Measurements from ENCODE around the gene NLRP6. TPM values are rescaled to one million over a fixed set of nuclear protein-coding genes. Genes with fewer than 3 reads are reported as not detected.
"Not testable (repeated sequence)": the region's sequence is repeated elsewhere in the genome, so short reads cannot be mapped to it uniquely, and the experiment has no call there.

The NLRP6 gene
- total RNA-seq, 2 donors from 2014 or later = 0.26 to 1.2 TPM

DNA sequence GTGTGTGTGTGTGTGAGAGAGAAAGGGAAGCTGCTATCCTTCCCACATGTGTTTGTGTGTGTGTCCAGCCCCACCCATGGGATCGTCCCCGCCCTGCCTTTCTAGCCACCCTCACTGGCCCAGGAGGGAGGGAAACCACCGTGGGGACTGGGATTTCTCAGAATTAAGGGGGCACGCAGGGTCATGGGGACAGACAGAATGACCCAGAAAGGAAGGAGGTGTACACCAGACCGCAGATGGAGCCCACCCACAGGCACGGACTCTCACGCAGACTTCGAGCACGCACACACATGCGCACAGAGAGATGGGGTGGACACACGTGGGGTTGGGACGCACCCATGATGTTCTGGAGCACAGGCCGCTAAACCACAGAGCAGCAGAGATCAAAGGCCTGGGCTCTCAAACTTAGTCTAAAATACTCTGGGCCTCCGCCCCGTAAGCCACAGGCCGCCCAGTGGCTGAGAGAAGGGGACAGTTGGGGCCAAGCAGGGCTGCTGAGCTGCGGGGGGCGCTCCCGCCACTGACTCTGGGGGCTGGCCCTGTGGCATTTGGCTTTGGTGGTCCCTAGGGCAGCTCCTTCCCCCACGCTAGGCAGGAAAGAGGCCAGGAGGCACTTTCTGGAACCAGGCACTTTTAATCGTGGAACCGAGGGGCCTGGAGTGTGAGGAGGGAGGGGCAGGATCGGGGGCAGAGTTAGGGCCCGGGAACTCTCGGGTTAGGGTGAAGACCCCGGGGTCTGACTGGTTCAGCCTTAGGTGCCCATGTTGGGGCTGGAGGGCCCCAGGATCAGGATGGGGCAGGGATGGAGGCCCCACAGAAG is 19.6 kb downstream of the NLRP6 start:
- Mint-ChIP-seq H3K4me3 (peak overlapping the region; percentile 66), H3K36me3 (no peaks in the 10 kb centered on the region), H3K27ac (peak overlapping the region; percentile 56 to 57), H3K4me1 (ENCODE audit: low read depth in 2 of 2) (peaks cover 11 to 12% of the 10 kb centered on the region in 2 donors), H3K27me3 (no peaks in the 10 kb centered on the region), H3K9me3 (no peaks in the 10 kb centered on the region)
- peak; percentile 74 to 76 for ATAC-seq
- DNase-seq (ENCODE audit: low spot score) = peak; percentile 52

DNA sequence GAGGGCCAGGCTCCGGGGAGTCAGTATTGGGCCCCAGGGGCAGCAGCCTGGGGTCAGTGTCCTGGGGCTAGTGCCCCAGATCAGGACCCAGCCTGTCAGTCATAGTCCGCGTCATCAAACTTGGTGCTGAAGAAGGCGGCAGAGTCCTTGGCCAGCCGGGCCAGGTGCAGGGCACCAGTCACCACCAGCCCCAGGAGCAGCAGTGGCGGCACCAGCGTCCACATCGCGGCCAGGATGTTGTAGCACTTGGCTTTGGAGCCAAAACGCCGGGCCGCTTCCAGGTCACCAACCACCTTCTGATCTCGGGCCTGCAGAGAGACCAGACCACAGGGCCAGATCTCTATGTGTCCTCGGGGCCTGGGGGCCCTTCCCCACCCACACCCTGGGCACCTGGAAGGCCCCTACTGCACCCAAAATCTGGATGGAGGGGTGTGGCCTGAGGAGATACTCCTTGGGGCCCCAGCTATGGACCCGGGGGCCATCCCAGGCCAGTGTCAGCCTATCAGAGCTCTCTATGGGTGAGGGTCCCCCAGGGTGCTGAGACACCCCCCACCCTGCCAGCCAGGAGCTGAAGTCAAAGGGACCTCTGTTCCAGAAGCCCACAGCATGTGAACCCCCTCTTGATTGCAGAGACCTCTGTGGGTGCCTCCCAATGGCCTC is 20.3 kb downstream of the NLRP6 start:
- Mint-ChIP-seq H3K36me3 (no peaks in the 10 kb centered on the region), H3K9me3 (no peaks in the 10 kb centered on the region), H3K27ac (no peak overlapping the region), H3K4me1 (ENCODE audit: low read depth in 2 of 2) (peaks cover 13 to 16% of the 10 kb centered on the region in 2 donors), H3K4me3 (no peak overlapping the region), H3K27me3 (peaks cover 0 to 2% of the 10 kb centered on the region in 2 donors)
- DNase-seq (ENCODE audit: low spot score) (peak; percentile 44), ATAC-seq (no peak)

DNA sequence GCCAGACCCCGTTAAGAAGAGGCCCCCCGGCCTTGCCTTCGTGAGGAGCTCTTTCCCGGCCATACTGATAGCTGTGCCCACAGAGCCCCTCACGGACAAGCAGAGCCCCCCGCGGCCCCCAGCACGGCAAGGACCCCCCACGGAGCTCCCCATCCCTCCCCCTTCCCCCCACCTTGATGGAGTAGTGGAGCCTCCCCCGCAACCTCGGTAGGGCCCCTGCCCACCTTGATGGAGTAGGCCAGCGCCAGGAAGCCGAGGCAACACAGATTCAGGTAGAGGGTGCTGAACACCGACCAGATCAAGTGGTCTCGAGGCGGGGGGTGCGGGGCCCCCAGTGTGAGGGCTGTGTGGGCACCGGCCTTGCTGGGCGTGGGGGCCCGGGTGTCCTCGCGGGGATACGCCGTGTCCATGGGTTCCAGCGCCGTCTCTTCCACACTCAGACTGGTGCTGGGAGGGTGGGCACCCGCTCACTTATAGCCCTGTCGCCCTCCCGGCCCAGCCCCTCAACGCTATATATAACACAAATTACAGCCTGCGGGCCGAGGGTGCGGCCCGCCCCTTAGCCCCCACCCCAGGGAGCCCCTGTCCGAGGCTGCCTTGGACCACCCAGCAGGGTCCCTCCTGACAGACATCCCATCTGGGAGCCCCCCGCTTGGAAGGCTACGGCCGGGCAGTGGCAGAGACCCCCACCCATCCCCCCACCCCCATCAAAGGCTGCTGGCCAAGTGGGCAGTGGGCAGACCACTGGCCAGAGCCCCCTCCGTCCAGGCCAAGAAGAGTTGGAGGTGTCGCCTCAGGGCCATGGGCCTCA is 21.1 kb downstream of the NLRP6 start, which contains the start of gene IFITM5:
Gene IFITM5 (minus strand): TSS at position 446 of the 811 bp plus-strand sequence. CDS start 36 bp downstream, at position 410.
- Mint-ChIP-seq H3K4me3 (no peak within 1 kb of the TSS), H3K27ac (no peak within 1 kb of the TSS), H3K4me1 (ENCODE audit: low read depth in 2 of 2) (peaks cover 13 to 16% of the 10 kb centered on the region in 2 donors), H3K27me3 (peaks cover 0 to 2% of the 10 kb centered on the region in 2 donors), H3K36me3 (no peaks in the 10 kb centered on the region), H3K9me3 (no peaks in the 10 kb centered on the region)
- DNase-seq (ENCODE audit: low spot score) (peak; percentile 34), ATAC-seq (no peak)

DNA sequence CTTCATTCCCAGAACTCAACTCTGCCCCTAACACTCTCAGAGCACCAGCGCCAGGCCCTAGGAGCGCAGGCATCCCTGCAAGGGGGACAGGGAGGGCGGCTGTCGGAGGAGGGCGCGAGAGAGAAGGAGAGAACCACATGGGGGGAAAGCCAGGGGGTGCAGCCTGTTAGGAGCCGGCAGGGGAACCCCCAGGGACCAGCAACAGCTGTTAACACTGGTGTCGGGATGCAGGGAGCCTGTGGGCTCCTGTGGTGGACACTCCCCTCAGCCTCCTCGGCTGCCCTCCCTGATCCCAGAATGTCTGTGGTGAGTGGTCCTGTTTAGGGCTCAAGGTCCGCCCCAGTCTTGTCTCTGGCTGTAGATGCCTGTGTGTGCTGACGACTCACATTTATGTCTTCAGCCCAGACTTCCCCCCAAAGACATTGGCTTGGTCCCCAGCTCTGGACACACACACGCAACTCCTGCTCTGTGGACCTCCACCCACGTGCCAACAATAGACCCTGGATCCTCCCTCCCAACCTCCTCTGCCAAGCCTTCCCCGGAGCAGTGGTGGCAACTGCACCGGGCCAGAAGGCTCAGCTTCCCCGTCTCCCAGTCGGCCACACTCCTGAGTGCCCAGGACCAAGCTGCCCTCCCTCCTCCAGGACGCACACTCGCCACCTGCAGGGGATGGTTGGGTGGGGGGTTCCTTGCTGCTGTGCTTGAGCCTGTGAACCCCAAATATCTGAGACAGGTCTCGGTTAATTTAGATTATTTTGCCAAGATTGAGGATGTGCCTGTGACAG is 21.9 kb downstream of the NLRP6 start:
- Mint-ChIP-seq H3K27me3 (peaks cover 0 to 2% of the 10 kb centered on the region in 2 donors), H3K4me3 (no peak overlapping the region), H3K9me3 (no peaks in the 10 kb centered on the region), H3K36me3 (no peaks in the 10 kb centered on the region), H3K27ac (no peak overlapping the region), H3K4me1 (ENCODE audit: low read depth in 2 of 2) (peaks cover 13 to 16% of the 10 kb centered on the region in 2 donors)
- ATAC-seq (no peak), DNase-seq (ENCODE audit: low spot score) (no peak)

DNA sequence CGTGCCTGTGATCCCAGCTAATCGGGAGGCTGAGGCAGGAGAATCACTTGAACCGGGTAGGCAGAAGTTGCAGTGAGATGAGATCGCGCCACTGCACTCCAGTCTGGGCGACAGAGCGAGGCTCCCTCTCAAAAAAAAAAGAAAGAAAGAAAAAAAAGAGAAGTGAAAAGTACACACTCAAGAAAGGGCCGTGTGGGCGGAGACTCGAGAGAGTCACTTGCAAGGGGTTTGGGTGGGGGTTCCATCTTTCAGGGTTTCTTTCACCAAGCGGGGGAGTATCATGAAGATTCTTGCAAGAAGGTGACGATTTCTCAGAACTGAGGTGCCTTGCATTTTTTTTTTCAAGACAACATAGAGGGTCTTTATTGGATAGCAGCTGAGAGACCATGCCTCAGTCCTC is 25.2 kb downstream of the NLRP6 start:
- H3K9me3 Mint-ChIP-seq = no peaks in the 10 kb centered on the region
- DNase-seq (ENCODE audit: low spot score) (no peak), ATAC-seq (no peak)
- H3K27me3 Mint-ChIP-seq = peaks cover 0 to 2% of the 10 kb centered on the region in 2 donors
- no peaks in the 10 kb centered on the region for H3K36me3 Mint-ChIP-seq
- H3K27ac Mint-ChIP-seq = peak overlapping the region; percentile 6 to 37
- peaks cover 19 to 20% of the 10 kb centered on the region in 2 donors for H3K4me1 Mint-ChIP-seq (ENCODE audit: low read depth in 2 of 2)
- H3K4me3 Mint-ChIP-seq = no peak overlapping the region

DNA sequence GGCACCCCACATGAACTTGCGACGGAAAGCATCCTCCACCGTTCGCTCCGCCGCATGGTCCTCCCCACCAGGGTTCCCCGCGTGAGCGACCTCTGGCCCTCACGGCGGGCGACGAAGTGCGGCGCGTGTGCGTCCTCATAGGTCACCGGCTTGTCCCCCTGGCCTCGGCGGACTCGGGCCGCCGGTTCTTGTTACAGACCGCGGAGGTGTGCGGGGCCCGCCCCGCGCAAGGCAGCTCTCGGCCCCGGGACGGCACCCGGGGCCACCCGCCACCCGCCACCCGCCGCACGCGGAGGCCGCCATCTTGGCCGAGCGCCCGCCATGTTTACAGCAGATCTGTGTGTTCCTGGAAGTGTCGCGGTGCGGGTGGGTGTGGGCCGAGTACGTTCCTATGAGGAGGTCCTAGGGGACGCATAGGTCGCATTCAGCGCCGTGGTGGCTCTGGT is 25.9 kb downstream of the NLRP6 start:
- Mint-ChIP-seq H3K27me3 (peaks cover 0 to 2% of the 10 kb centered on the region in 2 donors), H3K9me3 (no peaks in the 10 kb centered on the region), H3K27ac (no peak overlapping the region), H3K36me3 (no peaks in the 10 kb centered on the region), H3K4me1 (ENCODE audit: low read depth in 2 of 2) (peaks cover 26 to 27% of the 10 kb centered on the region in 2 donors), H3K4me3 (no peak overlapping the region)
- ATAC-seq (no peak), DNase-seq (ENCODE audit: low spot score) (no peak)

DNA sequence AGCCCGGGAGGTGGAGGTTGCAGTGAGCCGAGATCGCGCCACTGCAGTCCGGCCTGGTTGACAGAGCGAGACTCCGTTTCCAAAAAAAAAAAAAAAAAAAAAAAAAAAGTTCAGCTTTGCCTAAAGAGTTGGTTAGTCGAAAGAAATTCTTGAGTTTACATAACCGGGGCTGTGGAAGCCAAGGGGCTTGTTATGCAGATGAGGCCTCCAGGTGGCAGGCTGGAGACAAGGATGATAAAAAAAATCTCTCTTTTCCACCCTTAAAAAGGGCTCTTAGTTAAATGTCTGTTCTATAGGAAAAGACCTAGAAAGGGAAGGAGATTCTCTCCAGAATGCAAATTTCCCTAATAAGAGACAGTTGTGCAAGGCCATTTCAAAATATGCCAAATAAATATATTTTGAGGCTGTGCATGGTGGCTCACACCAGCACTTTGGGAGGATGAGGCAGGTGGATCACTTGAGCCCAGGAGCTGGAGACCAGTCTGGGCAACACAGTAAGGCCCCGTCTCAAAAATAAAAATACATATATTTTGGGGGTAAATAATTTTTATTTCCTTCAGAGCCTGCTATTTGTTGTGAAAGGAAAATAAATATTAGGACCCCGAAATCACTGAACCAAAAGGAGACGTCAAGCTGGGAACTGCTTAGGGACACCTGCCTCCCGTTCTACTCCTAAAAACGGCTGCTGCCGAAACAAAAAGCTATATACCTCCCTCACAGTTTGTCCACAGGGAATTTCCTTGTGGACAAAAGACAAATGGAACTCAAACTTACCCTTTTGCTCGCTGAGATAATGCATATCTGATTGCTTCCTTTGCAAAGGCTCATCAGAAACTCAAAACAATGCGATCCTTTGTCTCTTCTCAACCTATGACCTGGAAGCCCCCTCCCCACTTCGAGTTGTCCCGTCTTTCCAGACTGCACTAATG is 27.0 kb downstream of the NLRP6 start:
- Mint-ChIP-seq H3K27me3 (peaks cover 0 to 2% of the 10 kb centered on the region in 2 donors), H3K36me3 (no peaks in the 10 kb centered on the region), H3K9me3 (no peaks in the 10 kb centered on the region), H3K4me3 (no peak overlapping the region), H3K4me1 (ENCODE audit: low read depth in 2 of 2) (peaks cover 34% of the 10 kb centered on the region in 2 donors), H3K27ac (peak overlapping the region; percentile 35 to 84)
- no peak for DNase-seq (ENCODE audit: low spot score)
- no peak for ATAC-seq

DNA sequence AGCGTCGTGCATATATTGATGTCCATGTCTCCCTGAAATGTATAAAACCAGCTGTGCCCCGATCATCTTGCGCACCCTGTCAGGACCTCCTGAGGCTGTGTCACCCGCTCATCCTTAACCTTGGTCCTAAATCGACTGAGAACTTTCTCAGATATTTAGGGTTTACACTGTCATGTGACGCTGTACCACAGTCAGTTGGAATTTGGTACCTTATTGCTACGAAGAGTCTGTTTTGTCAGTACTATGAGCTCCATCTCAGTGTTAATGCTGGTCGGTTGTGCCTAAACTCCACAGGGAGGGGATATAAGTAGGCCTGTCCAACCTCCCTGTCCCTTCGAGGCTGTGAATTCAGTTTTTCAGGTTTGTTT is 27.6 kb downstream of the NLRP6 start:
- H3K27ac Mint-ChIP-seq = peak overlapping the region; percentile 35 to 84
- H3K4me1 Mint-ChIP-seq (ENCODE audit: low read depth in 2 of 2) = peaks cover 34% of the 10 kb centered on the region in 2 donors
- H3K9me3 Mint-ChIP-seq = no peaks in the 10 kb centered on the region
- no peak for DNase-seq (ENCODE audit: low spot score)
- no peaks in the 10 kb centered on the region for H3K36me3 Mint-ChIP-seq
- ATAC-seq = no peak
- H3K27me3 Mint-ChIP-seq = peaks cover 0 to 2% of the 10 kb centered on the region in 2 donors
- H3K4me3 Mint-ChIP-seq = no peak overlapping the region

DNA sequence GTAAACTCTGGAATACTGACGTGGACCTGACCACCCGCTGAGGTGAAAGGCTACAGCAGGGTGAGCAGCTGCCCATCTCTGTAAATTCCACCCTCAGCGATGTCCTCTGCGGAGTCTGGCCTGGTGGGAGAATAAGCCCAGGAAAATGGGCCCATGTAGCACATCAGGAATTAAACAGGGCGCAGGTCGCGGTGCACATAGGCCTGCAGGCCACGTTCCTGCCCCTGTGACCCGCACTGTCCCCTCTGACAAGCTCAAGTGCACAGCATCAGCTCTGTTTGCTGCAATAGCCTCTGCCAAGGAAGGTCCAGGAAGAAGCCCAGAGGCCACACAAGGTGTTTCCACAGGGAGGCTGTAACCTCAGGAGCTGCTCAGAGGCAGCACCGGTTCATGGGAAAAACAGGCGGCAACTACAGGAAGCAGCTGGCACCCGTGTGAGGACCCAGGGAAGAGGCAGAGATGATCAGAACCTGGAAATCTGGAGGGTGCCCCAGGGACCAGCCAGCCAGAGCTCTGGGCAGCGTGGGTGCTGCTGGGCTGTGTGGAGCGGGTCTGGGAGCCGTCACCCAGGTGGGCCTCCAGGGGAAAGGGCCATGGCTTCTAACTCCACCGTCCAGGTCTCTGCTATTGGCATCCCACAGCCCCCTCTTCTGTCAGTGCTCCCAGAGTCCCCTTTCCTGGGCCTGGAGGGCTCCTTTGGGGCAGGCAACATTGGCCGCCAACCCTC is 28.6 kb downstream of the NLRP6 start:
- peak overlapping the region; percentile 65 to 76 for H3K27ac Mint-ChIP-seq
- no peaks in the 10 kb centered on the region for H3K9me3 Mint-ChIP-seq
- H3K4me3 Mint-ChIP-seq = peak overlapping the region; percentile 15
- ATAC-seq (no peak), DNase-seq (ENCODE audit: low spot score) (no peak)
- peaks cover 36% of the 10 kb centered on the region in 2 donors for H3K4me1 Mint-ChIP-seq (ENCODE audit: low read depth in 2 of 2)
- no peaks in the 10 kb centered on the region for H3K36me3 Mint-ChIP-seq
- peaks cover 0 to 2% of the 10 kb centered on the region in 2 donors for H3K27me3 Mint-ChIP-seq

DNA sequence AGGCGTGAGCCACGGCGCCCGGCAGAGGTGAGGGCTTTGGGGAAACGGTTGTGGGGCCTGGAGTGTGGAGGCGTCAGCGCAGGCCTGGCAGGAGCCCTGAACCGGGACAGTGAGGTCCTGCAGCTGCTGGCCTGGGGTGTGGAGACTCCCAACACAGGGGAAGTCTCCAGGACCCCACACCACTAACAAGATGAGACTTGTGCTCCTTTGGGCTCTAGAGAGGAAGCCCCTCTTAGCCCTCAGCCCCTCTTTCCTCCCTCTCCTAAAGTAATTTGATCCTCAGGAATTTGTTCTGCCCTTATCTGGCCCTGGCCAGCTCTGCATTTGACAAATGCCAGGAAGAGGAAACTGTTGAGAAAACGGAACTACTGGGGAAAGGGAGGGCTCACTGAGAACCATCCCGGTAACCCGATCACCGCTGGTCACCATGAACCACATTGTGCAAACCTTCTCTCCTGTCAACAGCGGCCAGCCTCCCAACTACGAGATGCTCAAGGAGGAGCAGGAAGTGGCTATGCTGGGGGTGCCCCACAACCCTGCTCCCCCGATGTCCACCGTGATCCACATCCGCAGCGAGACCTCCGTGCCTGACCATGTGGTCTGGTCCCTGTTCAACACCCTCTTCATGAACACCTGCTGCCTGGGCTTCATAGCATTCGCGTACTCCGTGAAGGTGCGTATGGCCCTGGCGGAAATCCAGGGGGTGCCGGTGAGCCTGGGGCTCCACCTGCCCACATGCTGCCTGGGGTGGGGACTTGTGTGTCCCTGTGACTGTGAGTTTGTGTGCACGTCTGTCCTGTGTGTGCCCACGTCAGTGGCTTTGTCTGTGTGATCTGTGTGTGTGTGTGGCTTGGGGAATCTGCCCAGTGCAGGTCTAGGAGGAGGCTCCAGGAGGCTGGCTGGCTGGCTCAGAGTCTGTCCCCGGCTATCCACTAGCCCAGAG is 29.8 kb downstream of the NLRP6 start, which contains the start of gene IFITM2:
Gene IFITM2 (plus strand): TSS at position 51 of the 943 bp plus-strand sequence. CDS start 377 bp downstream, at position 428.
- peak within 1 kb of the TSS; percentile 90 for H3K4me3 Mint-ChIP-seq
- peaks cover 44 to 45% of the 10 kb centered on the region in 2 donors for H3K4me1 Mint-ChIP-seq (ENCODE audit: low read depth in 2 of 2)
- H3K27me3 Mint-ChIP-seq, H3K9me3 Mint-ChIP-seq, H3K36me3 Mint-ChIP-seq: not testable (repeated sequence)
- DNase-seq (ENCODE audit: low spot score) = peak; percentile 86
- peak within 1 kb of the TSS; percentile 76 to 81 for H3K27ac Mint-ChIP-seq
- peak; percentile 76 to 77 for ATAC-seq
